Body of pancreas (tissue), 4 donors: ENCODE measurements around the gene IGSF23.

Experiments used
- POLR2A ChIP-seq, 3 donors: fragments of 450-650 bp; IDR thresholded peaks; one replicate each; pipeline ENCODE4 v1.6.1; 2016; ENCODE audit warnings: antibody characterized with exemption in 3 of 3, mild to moderate bottlenecking in 2 of 3
- TF ChIP-seq, protein P1 (sequence below), 7 experiments: fragments of 450-650 bp in 4 of 7; fragments of 200-600 bp in 3 of 7; sonication (generic) in 3 of 7; IDR thresholded peaks; one replicate each; pipeline ENCODE4 v1.5.1; 2016 to 2019; ENCODE audit warnings: antibody characterized with exemption in 7 of 7

DNA sequence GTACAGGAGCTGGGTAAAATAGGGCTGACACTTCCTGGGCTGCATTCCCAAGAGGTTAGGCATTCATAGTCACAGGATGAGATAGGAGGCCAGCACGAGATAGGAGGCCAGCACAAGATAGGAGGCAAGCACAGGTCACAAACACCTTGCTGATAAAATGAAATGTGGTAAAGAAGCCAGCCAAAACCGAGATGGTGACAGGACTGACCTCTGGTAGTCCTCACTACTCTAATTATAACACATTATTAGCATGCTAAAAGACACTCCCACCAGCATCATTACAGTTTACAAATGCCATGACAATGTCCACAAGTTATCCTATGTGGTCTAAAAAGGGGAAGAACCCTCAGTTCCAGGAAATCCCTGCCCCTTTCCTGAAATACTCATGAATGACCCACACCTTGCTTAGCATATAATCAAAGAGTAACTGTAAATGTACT, 20.9 kb upstream of the IGSF23 start:
- TF ChIP-seq, protein P1, sequence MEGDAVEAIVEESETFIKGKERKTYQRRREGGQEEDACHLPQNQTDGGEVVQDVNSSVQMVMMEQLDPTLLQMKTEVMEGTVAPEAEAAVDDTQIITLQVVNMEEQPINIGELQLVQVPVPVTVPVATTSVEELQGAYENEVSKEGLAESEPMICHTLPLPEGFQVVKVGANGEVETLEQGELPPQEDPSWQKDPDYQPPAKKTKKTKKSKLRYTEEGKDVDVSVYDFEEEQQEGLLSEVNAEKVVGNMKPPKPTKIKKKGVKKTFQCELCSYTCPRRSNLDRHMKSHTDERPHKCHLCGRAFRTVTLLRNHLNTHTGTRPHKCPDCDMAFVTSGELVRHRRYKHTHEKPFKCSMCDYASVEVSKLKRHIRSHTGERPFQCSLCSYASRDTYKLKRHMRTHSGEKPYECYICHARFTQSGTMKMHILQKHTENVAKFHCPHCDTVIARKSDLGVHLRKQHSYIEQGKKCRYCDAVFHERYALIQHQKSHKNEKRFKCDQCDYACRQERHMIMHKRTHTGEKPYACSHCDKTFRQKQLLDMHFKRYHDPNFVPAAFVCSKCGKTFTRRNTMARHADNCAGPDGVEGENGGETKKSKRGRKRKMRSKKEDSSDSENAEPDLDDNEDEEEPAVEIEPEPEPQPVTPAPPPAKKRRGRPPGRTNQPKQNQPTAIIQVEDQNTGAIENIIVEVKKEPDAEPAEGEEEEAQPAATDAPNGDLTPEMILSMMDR (IDR thresholded peaks at IDR 0.05) = no peak
- TF ChIP-seq POLR2A (IDR thresholded peaks at IDR 0.05) = no peak
